Lung microvascular endothelial cell (primary cell): ENCODE data around the gene SPRYD7. TPM values are rescaled to one million over a fixed set of nuclear protein-coding genes. Genes with fewer than 3 reads are reported as not detected.

Experiments
- total RNA-seq: library from RNA; depleted of rRNA; stranded (reverse); fragments of >200 nt; gene quantifications from 2 replicates; pipeline ENCODE4 v1.2.1, GENCODE V29; 2014

The SPRYD7 gene
- total RNA-seq, 1 donor from 2014 or later = 4.2 TPM

Other genes starting within 250 kb of the SPRYD7 start
- gene EBPL, start 244.9 kb downstream of the SPRYD7 start, total RNA-seq = 82.8 and 102 TPM in 2 replicates
- 27.9 and 28.0 TPM in 2 replicates for gene KPNA3, start 143.7 kb downstream of the SPRYD7 start, total RNA-seq
- 18.1 and 30.0 TPM in 2 replicates for gene TRIM13, start 60.7 kb upstream of the SPRYD7 start, total RNA-seq
- gene KCNRG, start 79.1 kb upstream of the SPRYD7 start, total RNA-seq = 5.9 and 10.7 TPM in 2 replicates